ENCODE data around the gene NXPE3. TPM values are rescaled to one million over a fixed set of nuclear protein-coding genes. Genes with fewer than 3 reads are reported as not detected.

The NXPE3 gene
- polyA plus RNA-seq, 3 donors, result 14.6 to 35.8 (median 19.8) TPM

GRCh38 chr3:101861212-101861788 is 82.3 kb downstream of the NXPE3 start:
- no peaks in the 10 kb centered on the region for H3K27me3 Mint-ChIP-seq (ENCODE audit: low read depth in 3 of 3)
- no peak for TF ChIP-seq CTCF (IDR thresholded peaks at IDR 0.05)
- Histone ChIP-seq H3K9me3 (replicated peaks in 1 of 2; ENCODE audit: control insufficient read depth in 1 of 2, insufficient read depth in 1 of 2, low read length in 2 of 2) (no peaks in the 10 kb centered on the region), H3K36me3 (replicated peaks in 1 of 2; ENCODE audit: control insufficient read depth in 1 of 2, insufficient read depth in 2 of 2, low read length in 2 of 2) (peaks cover 54 to 68% of the 10 kb centered on the region in 2 donors), H2AFZ (ENCODE audit: insufficient read depth, low read depth, low read length, poor library complexity, severe bottlenecking) (no peak overlapping the region), H4K20me1 (ENCODE audit: insufficient read depth, low read length) (peaks cover 62% of the 10 kb centered on the region), H3K9ac (ENCODE audit: insufficient read depth, low read length, poor library complexity, severe bottlenecking) (no peak overlapping the region), H3K27ac (ENCODE audit: low read depth in 1 of 2, low read length in 2 of 2) (peak overlapping the region in 1 of 2 donors; percentile 47), H3K27me3 (ENCODE audit: control insufficient read depth in 2 of 2, insufficient read depth in 2 of 2, low read length in 2 of 2) (no peaks in the 10 kb centered on the region), H3K4me3 (replicated peaks in 1 of 3; ENCODE audit: low read depth in 2 of 3, low read length in 3 of 3) (no peak overlapping the region), H3K4me1 (ENCODE audit: control insufficient read depth in 1 of 2, insufficient read depth in 2 of 2, low read length in 2 of 2) (peaks cover 4 to 29% of the 10 kb centered on the region in 2 donors), H3K4me2 (replicated peaks; ENCODE audit: extremely low read depth, low read length, poor library complexity, severe bottlenecking) (no peak overlapping the region), H3K79me2 (ENCODE audit: insufficient read depth, low read length) (peaks cover 25% of the 10 kb centered on the region)
- intact Hi-C loops (cut with micrococcal nuclease), result loop anchor here in 1 of 2 donors (5.0 kb wide), 1 partner anchor 41 kb away; no protein-coding TSS in a partner anchor
- H3K4me3 Mint-ChIP-seq, result no peak overlapping the region
- WGBS (ENCODE audit: insufficient coverage), result no CpG with 5 or more reads among the region's 3 CpGs
- peak overlapping the region; percentile 4 to 80 (median 59) for H3K27ac Mint-ChIP-seq
- DNase-seq, result peak in 1 of 3 donors; percentile 58
- no peaks in the 10 kb centered on the region for H3K9me3 Mint-ChIP-seq
- peaks cover 69 to 76% of the 10 kb centered on the region in 2 donors for H3K36me3 Mint-ChIP-seq
- peaks cover 32% of the 10 kb centered on the region for H3K4me1 Mint-ChIP-seq

- Mint-ChIP-seq H3K27ac (peak overlapping the region; percentile 0 to 67 (median 53)), H3K36me3 (peaks cover 63 to 70% of the 10 kb centered on the region in 2 donors), H3K27me3 (ENCODE audit: low read depth in 3 of 3) (no peaks in the 10 kb centered on the region), H3K4me1 (peaks cover 30% of the 10 kb centered on the region), H3K4me3 (no peak overlapping the region), H3K9me3 (no peaks in the 10 kb centered on the region)
- Histone ChIP-seq H3K4me2 (replicated peaks; ENCODE audit: extremely low read depth, low read length, poor library complexity, severe bottlenecking) (no peak overlapping the region), H3K4me1 (ENCODE audit: control insufficient read depth in 1 of 2, insufficient read depth in 2 of 2, low read length in 2 of 2) (peaks cover 3 to 23% of the 10 kb centered on the region in 2 donors), H2AFZ (ENCODE audit: insufficient read depth, low read depth, low read length, poor library complexity, severe bottlenecking) (no peak overlapping the region), H3K9me3 (replicated peaks in 1 of 2; ENCODE audit: control insufficient read depth in 1 of 2, insufficient read depth in 1 of 2, low read length in 2 of 2) (no peaks in the 10 kb centered on the region), H3K4me3 (replicated peaks in 1 of 3; ENCODE audit: low read depth in 2 of 3, low read length in 3 of 3) (no peak overlapping the region), H3K79me2 (ENCODE audit: insufficient read depth, low read length) (peaks cover 19% of the 10 kb centered on the region), H4K20me1 (ENCODE audit: insufficient read depth, low read length) (peaks cover 56% of the 10 kb centered on the region), H3K27me3 (ENCODE audit: control insufficient read depth in 2 of 2, insufficient read depth in 2 of 2, low read length in 2 of 2) (no peaks in the 10 kb centered on the region), H3K9ac (ENCODE audit: insufficient read depth, low read length, poor library complexity, severe bottlenecking) (no peak overlapping the region), H3K27ac (ENCODE audit: low read depth in 1 of 2, low read length in 2 of 2) (peak overlapping the region in 1 of 2 donors; percentile 47), H3K36me3 (replicated peaks in 1 of 2; ENCODE audit: control insufficient read depth in 1 of 2, insufficient read depth in 2 of 2, low read length in 2 of 2) (peaks cover 48 to 62% of the 10 kb centered on the region in 2 donors)
- intact Hi-C loops (cut with micrococcal nuclease), result loop anchor here in 1 of 2 donors (5.0 kb wide), 1 partner anchor 40 kb away; no protein-coding TSS in a partner anchor
- no peak for TF ChIP-seq CTCF (IDR thresholded peaks at IDR 0.05)
- 83% methylated on average over 1 of the region's 5 CpGs for WGBS (ENCODE audit: insufficient coverage)
- DNase-seq, result no peak
Measured at GRCh38 chr3:101861789-101862415, 82.9 kb downstream of the NXPE3 start.

Data from CD14-positive monocyte (primary cell).